A673 (cell line): ENCODE data around the gene ZBTB20. TPM values are rescaled to one million over a fixed set of nuclear protein-coding genes. Genes with fewer than 3 reads are reported as not detected.

Experiments used
- BruUV-seq: library from RNA; stranded (reverse); fragments of 400-500 nt; replicated peaks from 2 replicates; lab custom pipeline; 2021; lab: Mats Ljungman, UMichigan
- CTCF ChIA-PET: fragments of 300-600 bp; sonication (Branson Sonifier 250); formaldehyde crosslinking; loops from one replicate; lab custom pipeline; 2022; ENCODE audit warnings: antibody characterized with exemption; lab: Charles Lee
- POLR2A ChIA-PET: fragments of 300-600 bp; sonication (Branson Sonifier 250); formaldehyde crosslinking; loops from one replicate; lab custom pipeline; 2022; ENCODE audit warnings: antibody characterized with exemption; ENCODE audit not compliant: low non-redundant PET; lab: Charles Lee
- DNase-seq: peaks from one replicate; pipeline ENCODE4 v3.0.0-alpha.2; 2015; ENCODE audit warnings: low spot score
- H3K27ac ChIP-seq: fragments of 200-600 bp; sonication (generic); 2 replicates; pipeline ENCODE4 v1.5.1; 2016; ENCODE audit warnings: mixed run types, low read depth, mild to moderate bottlenecking, mixed read lengths, antibody characterized with exemption, low read length; ENCODE audit not compliant: poor library complexity, severe bottlenecking
- H3K27me3 ChIP-seq: fragments of 200-600 bp; sonication (generic); replicated peaks from 2 replicates; pipeline ENCODE4 v1.6.1; 2017; ENCODE audit warnings: mixed run types, low read depth, mild to moderate bottlenecking, mixed read lengths, antibody characterized with exemption, low read length; ENCODE audit not compliant: insufficient read depth, poor library complexity
- H3K36me3 ChIP-seq: fragments of 200-600 bp; sonication (generic); 2 replicates; pipeline ENCODE4 v1.6.1; 2016; ENCODE audit warnings: mixed run types, mild to moderate bottlenecking, mixed read lengths, antibody characterized with exemption, low read length; ENCODE audit not compliant: insufficient read depth, poor library complexity, severe bottlenecking
- H3K4me1 ChIP-seq: fragments of 200-600 bp; sonication (generic); 2 replicates; pipeline ENCODE4 v1.6.1; 2017; ENCODE audit warnings: mixed run types, mild to moderate bottlenecking, mixed read lengths, antibody characterized with exemption, low read length; ENCODE audit not compliant: insufficient read depth, poor library complexity, severe bottlenecking
- H3K4me3 ChIP-seq: fragments of 200-600 bp; sonication (generic); 2 replicates; pipeline ENCODE4 v1.5.1; 2016; ENCODE audit warnings: low read depth, mixed run types, mild to moderate bottlenecking, mixed read lengths, low read length; ENCODE audit not compliant: poor library complexity, severe bottlenecking
- H3K9me3 ChIP-seq: fragments of 200-600 bp; sonication (generic); 2 replicates; pipeline ENCODE4 v1.6.1; 2016; ENCODE audit warnings: mixed run types, low read depth, mild to moderate bottlenecking, mixed read lengths, antibody characterized with exemption, low read length; ENCODE audit not compliant: poor library complexity, severe bottlenecking
- EZH2 ChIP-seq: fragments of 200-600 bp; sonication (generic); IDR thresholded peaks from 2 replicates; pipeline ENCODE4 v1.6.1; 2017; ENCODE audit warnings: borderline replicate concordance, low read depth, mild to moderate bottlenecking, mixed read lengths, antibody characterized with exemption, low read length; ENCODE audit not compliant: poor library complexity, severe bottlenecking
- intact Hi-C: fragments of 100-400 bp; cut with micrococcal nuclease; formaldehyde crosslinking; loops from one replicate; pipeline ENCODE4 v1.10.0; 2022; ENCODE audit not compliant: unreplicated experiment
- total RNA-seq: library from RNA; stranded (reverse); gene quantifications from 2 replicates; pipeline ENCODE4 v1.2.3, GENCODE V29; 2021
- TF ChIP-seq, protein P1 (sequence below): fragments of 300-800, 200-600 bp; sonication (generic); conservative IDR thresholded peaks from 2 replicates; pipeline ENCODE4 v1.5.1; 2017; ENCODE audit warnings: low read depth, mild to moderate bottlenecking, antibody characterized with exemption, low read length, moderate library complexity, mixed read lengths

The ZBTB20 gene
- total RNA-seq, 1 experiment from 2014 or later = 13.5 TPM

DNA sequence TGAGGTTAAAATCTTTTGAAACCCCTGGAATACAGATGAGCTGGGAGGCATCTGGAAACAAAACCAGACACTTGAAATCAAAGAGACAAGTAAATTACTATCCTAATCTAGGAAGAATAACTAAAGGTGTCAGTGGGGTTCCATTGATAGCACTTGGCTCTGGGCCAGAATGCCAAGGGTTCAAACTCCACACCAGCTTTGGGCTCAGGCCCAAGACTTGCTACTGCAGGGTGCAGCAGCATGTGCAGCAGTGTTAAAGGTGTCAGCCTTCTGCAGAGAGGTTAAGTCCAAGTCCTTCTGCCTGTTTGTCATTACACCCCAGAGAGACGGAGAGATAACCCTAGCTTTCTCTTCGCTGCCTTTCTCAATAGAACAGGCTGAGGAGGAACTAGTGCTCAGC is 579.3 kb downstream of the ZBTB20 start:
- POLR2A ChIA-PET = no interaction called here
- CTCF ChIA-PET = no interaction called here

DNA sequence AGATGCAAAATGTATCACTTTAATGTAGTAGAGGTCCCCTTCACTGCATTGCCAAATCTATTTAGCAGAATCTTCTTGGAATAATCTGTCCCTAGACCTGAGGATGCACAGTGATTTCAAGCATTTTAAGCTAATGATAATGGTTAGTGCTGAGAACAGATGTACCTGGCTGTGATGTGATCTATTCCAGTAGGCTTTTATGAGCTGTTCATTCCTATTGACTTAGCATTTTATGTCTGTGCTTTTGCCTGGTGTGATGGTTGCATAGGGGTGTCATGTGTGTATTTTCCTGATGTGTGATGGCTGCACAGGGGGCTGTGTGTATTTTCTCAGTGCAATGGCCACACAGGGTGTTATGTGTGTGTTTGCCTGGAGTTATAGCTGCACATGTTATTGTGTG is 580.3 kb downstream of the ZBTB20 start:
- POLR2A ChIA-PET = no interaction called here
- TF ChIP-seq, protein P1, sequence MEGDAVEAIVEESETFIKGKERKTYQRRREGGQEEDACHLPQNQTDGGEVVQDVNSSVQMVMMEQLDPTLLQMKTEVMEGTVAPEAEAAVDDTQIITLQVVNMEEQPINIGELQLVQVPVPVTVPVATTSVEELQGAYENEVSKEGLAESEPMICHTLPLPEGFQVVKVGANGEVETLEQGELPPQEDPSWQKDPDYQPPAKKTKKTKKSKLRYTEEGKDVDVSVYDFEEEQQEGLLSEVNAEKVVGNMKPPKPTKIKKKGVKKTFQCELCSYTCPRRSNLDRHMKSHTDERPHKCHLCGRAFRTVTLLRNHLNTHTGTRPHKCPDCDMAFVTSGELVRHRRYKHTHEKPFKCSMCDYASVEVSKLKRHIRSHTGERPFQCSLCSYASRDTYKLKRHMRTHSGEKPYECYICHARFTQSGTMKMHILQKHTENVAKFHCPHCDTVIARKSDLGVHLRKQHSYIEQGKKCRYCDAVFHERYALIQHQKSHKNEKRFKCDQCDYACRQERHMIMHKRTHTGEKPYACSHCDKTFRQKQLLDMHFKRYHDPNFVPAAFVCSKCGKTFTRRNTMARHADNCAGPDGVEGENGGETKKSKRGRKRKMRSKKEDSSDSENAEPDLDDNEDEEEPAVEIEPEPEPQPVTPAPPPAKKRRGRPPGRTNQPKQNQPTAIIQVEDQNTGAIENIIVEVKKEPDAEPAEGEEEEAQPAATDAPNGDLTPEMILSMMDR = no peak
- TF ChIP-seq EZH2 = no peak
- Histone ChIP-seq H3K27ac (no peak overlapping the region), H3K27me3 (no peaks in the 10 kb centered on the region), H3K4me3 (no peak overlapping the region), H3K4me1 (peaks cover 14% of the 10 kb centered on the region), H3K36me3 (no peaks in the 10 kb centered on the region), H3K9me3 (no peaks in the 10 kb centered on the region)
- intact Hi-C loops = no loop called here
- no TSS peak for BruUV-seq
- CTCF ChIA-PET = no interaction called here
- DNase-seq = no peak

More for the DNA sequence above, 579.3 kb downstream of the ZBTB20 start:
- peaks cover 14% of the 10 kb centered on the region for H3K4me1 ChIP-seq
- intact Hi-C loops = no loop called here
- no peaks in the 10 kb centered on the region for H3K27me3 ChIP-seq
- no peak overlapping the region for H3K4me3 ChIP-seq
- TF ChIP-seq, protein P1 = no peak
- TF ChIP-seq EZH2 = no peak
- DNase-seq = no peak
- no peak overlapping the region for H3K27ac ChIP-seq
- no peaks in the 10 kb centered on the region for H3K36me3 ChIP-seq
- BruUV-seq = no TSS peak
- no peaks in the 10 kb centered on the region for H3K9me3 ChIP-seq

DNA sequence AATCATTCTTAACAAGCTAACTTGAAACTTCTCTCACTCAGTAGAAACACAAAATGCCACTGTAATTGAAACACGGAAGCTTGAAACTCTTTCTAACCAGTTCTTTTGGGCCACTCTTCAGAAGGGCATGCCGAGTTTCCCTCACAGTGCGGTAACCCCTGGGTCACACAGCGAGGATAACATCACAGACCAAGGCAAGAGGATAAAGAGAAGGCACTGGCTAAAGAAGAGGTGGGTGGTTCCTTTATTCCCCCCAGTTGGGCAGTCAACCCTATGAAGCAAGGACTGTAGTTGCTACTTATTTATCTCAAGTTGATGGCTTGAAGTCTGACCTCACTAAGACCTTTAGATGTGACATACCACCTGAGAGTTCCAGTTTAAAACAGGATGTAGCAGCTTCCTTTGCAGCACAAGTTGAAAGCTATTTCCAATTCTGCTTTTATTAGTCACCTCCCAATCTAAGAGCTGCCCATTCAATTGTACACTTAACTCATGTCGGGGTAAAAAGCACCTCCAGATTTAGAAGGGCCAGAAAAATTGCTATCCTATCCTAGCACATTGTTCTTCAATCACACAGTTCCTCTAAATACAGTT is 580.8 kb downstream of the ZBTB20 start:
- no peaks in the 10 kb centered on the region for H3K27me3 ChIP-seq
- no peak for DNase-seq
- H3K9me3 ChIP-seq = no peaks in the 10 kb centered on the region
- intact Hi-C loops = no loop called here
- no TSS peak for BruUV-seq
- CTCF ChIA-PET = no interaction called here
- no peak overlapping the region for H3K4me3 ChIP-seq
- H3K27ac ChIP-seq = no peak overlapping the region
- POLR2A ChIA-PET = no interaction called here
- peaks cover 14% of the 10 kb centered on the region for H3K4me1 ChIP-seq
- no peaks in the 10 kb centered on the region for H3K36me3 ChIP-seq
- TF ChIP-seq, protein P1 = no peak
